ENCODE measurements around the gene TAF13. TPM values are rescaled to one million over a fixed set of nuclear protein-coding genes. Genes with fewer than 3 reads are reported as not detected.
"Not testable (repeated sequence)": the region's sequence is repeated elsewhere in the genome, so short reads cannot be mapped to it uniquely, and the experiment has no call there.

The TAF13 gene
- total RNA-seq, 4 donors from 2014 or later, result 4.0 to 33.0 (median 32.0) TPM

DNA sequence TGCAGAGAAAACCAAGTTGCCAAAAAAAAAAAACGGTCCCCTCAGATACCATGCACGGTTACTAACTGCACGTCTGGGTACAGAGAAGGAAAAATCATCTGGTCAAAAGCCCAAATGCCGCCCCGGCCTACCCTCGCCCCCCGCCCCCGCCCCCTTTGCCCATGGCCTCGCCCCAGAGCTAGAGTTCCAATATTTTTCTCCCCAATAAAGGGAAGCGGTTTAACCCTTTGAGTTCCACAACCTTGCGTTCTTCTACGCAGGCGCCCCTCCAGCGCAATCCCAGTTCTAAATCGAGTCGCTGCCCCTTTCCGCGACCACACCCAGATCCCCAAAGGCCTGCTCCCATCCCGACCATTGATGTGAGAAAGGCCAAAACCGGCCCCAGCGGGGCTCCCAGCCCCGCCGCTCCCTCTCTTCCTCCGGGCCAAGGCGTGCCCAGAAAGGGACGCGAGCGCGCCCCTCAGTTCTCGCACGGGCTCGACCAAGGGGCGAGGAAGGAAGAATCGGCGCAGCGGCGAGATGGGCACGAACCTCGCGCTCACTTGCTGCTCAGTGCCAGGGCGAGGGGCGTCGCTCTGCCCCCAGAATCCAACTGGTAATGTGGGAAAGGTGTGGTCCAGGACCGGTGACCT is 34.7 kb downstream of the TAF13 start:
- intact Hi-C loops (cut with DNase I; ENCODE audit: low total_unique reads), result loop anchor here (5.0 to 10.0 kb wide), 2 partner anchors 64 to 541 kb away; no protein-coding TSS in a partner anchor
- WGBS, 2 donors (ENCODE audit: low coverage in 1 of 2), result 0 to 4% methylated on average over 10 to 40 of the region's 44 CpGs
- no peaks in the 10 kb centered on the region for H3K36me3 ChIP-seq

DNA sequence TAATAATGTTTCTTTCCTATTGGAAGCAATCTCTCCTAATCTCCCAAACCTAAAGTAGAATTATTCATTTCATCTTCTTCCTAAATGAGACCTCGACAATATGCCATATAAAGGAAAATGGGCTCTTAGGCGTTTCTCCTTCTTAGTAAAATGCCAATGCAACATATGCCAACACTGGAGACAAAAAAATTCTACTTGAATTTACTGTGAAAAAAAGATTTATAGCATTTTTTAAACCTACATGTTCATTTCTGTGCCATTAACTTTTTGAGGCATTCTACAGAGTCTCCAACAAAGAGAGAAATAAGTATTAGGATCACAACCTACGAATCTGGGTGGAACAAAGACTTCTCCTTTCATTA is 35.2 kb downstream of the TAF13 start:
- Histone ChIP-seq H3K4me1 (peaks cover 0 to 17% (median 12%) of the 10 kb centered on the region in 4 donors), H3K36me3 (no peaks in the 10 kb centered on the region), H3K4me3 (peak overlapping the region in 3 of 4 donors; percentile 63 to 89 (median 82)), H3K27ac (peak overlapping the region; percentile 86 to 95 (median 90)), H3K9me3 (no peaks in the 10 kb centered on the region), H3K27me3 (no peaks in the 10 kb centered on the region)
- DNase-seq, result no peak
- intact Hi-C loops (cut with DNase I; ENCODE audit: low total_unique reads) (loop anchor here (5.0 to 10.0 kb wide), 2 partner anchors 64 to 542 kb away; no protein-coding TSS in a partner anchor), in situ Hi-C loops (cut with MboI; ENCODE audit: low pct_ligation_motif_present in 1 of 4, low pct_unique_long_range_greater_than_20kb in 1 of 4, low sequenced_read_pairs in 3 of 4) (no loop called here)
- 24 to 33% methylated on average over 3 of the region's 3 CpGs for WGBS, 2 donors (ENCODE audit: low coverage in 1 of 2)
- no peak for TF ChIP-seq POLR2A (IDR thresholded peaks at IDR 0.05)
- no peak for TF ChIP-seq POLR2AphosphoS5 (IDR thresholded peaks at IDR 0.05)
- TF ChIP-seq, protein P1, sequence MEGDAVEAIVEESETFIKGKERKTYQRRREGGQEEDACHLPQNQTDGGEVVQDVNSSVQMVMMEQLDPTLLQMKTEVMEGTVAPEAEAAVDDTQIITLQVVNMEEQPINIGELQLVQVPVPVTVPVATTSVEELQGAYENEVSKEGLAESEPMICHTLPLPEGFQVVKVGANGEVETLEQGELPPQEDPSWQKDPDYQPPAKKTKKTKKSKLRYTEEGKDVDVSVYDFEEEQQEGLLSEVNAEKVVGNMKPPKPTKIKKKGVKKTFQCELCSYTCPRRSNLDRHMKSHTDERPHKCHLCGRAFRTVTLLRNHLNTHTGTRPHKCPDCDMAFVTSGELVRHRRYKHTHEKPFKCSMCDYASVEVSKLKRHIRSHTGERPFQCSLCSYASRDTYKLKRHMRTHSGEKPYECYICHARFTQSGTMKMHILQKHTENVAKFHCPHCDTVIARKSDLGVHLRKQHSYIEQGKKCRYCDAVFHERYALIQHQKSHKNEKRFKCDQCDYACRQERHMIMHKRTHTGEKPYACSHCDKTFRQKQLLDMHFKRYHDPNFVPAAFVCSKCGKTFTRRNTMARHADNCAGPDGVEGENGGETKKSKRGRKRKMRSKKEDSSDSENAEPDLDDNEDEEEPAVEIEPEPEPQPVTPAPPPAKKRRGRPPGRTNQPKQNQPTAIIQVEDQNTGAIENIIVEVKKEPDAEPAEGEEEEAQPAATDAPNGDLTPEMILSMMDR (IDR thresholded peaks at IDR 0.05), result no peak
- no peak for TF ChIP-seq EP300 (IDR thresholded peaks at IDR 0.05; ENCODE audit: low read depth)

More for the DNA sequence above, 34.7 kb downstream of the TAF13 start:
- H3K4me3 ChIP-seq, result peak overlapping the region; percentile 63 to 89 (median 74)
- DNase-seq, result peak; percentile 21
- peaks cover 0 to 17% (median 12%) of the 10 kb centered on the region in 4 donors for H3K4me1 ChIP-seq
- H3K27me3 ChIP-seq, result no peaks in the 10 kb centered on the region
- in situ Hi-C loops (cut with MboI; ENCODE audit: low pct_ligation_motif_present in 1 of 4, low pct_unique_long_range_greater_than_20kb in 1 of 4, low sequenced_read_pairs in 3 of 4), result no loop called here
- peak overlapping the region; percentile 86 to 95 (median 90) for H3K27ac ChIP-seq
- H3K9me3 ChIP-seq, result no peaks in the 10 kb centered on the region
- TF ChIP-seq EP300 (IDR thresholded peaks at IDR 0.05; ENCODE audit: low read depth) (no peak), POLR2A (IDR thresholded peaks at IDR 0.05) (no peak), POLR2AphosphoS5 (IDR thresholded peaks at IDR 0.05) (no peak)
- TF ChIP-seq, protein P1 (IDR thresholded peaks at IDR 0.05), result no peak

DNA sequence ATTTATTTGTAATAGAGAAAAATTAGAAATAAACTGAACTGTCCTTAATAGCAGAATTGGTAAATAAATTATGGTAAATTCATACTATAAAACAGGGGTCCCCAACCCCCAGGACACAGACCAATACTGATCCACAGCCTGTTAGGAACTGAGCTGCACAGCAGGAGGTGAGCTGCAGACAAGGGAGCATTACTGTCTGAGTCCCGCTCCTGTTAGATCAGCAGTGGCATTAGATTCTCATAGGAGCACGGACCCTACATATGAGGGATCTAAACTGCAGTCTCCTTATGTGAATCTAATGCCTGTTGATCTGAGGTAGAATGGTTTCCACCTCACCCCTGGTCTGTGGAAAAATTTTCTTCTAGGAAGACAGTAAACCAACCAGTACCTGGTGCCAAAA is 41.4 kb downstream of the TAF13 start:
- H3K27me3 ChIP-seq, result no peaks in the 10 kb centered on the region
- 94% methylated on average over 2 of the region's 2 CpGs; no CpG with 5 or more reads in 1 of the 2 donors for WGBS, 2 donors (ENCODE audit: low coverage in 1 of 2)
- DNase-seq, result no peak
- H3K36me3 ChIP-seq, result no peaks in the 10 kb centered on the region
- no peak for TF ChIP-seq POLR2A (IDR thresholded peaks at IDR 0.05)
- TF ChIP-seq, protein P1 (IDR thresholded peaks at IDR 0.05), result no peak
- no peak for TF ChIP-seq EP300 (IDR thresholded peaks at IDR 0.05; ENCODE audit: low read depth)
- no peak overlapping the region for H3K4me3 ChIP-seq
- intact Hi-C loops (cut with DNase I; ENCODE audit: low total_unique reads) (no loop called here), in situ Hi-C loops (cut with MboI; ENCODE audit: low pct_ligation_motif_present in 1 of 4, low pct_unique_long_range_greater_than_20kb in 1 of 4, low sequenced_read_pairs in 3 of 4) (no loop called here)
- no peaks in the 10 kb centered on the region for H3K4me1 ChIP-seq
- H3K27ac ChIP-seq, result no peak overlapping the region
- H3K9me3 ChIP-seq, result no peaks in the 10 kb centered on the region

DNA sequence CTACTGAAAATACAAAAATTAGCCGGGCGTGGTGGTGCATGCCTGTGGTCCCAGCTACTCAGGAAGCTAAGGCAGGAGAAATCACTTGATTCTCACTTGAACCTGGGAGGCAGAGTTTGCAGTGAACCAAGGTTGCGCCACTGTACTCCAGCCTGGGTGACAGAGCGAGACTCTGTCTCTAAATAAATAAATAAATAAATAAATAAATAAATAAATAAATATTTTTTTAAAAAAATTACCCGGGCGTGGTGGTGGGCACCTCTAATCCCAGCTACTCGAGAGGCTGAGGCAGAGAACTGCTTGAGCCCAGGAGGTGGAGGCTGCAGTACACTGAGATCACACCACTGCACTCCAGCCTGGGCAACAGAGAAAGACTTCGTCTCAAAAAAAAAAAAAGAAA is 46.3 kb downstream of the TAF13 start:
- H3K4me1 ChIP-seq; intact Hi-C loops (cut with DNase I; ENCODE audit: low total_unique reads); H3K9me3 ChIP-seq; H3K36me3 ChIP-seq; H3K27me3 ChIP-seq; H3K4me3 ChIP-seq; DNase-seq; in situ Hi-C loops (cut with MboI; ENCODE audit: low pct_ligation_motif_present in 1 of 4, low pct_unique_long_range_greater_than_20kb in 1 of 4, low sequenced_read_pairs in 3 of 4); H3K27ac ChIP-seq: not testable (repeated sequence)
- WGBS, 2 donors (ENCODE audit: low coverage in 1 of 2), result 95 to 100% methylated on average over 4 to 8 of the region's 8 CpGs

DNA sequence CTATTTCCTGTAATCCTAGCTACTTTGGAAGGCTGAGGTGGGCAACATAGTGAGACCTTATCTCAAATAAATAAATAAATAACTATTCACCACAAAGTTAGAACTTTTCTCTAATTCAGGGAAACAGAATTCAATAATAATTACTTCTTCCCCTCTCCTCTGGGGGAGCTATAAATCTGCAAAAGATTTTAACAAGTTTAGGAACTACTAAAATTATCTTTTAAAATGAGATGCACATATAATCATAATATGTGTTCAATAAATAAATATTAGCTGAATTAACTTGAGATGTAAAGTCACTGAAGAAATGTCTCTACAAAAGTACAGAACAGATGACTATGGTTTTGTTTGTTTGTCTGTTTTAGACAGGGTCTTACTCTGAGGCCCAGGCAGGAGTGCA is 48.0 kb downstream of the TAF13 start:
- no peak overlapping the region for H3K4me3 ChIP-seq
- H3K27ac ChIP-seq, result no peak overlapping the region
- DNase-seq, result no peak
- intact Hi-C loops (cut with DNase I; ENCODE audit: low total_unique reads), result no loop called here
- H3K9me3 ChIP-seq, result no peaks in the 10 kb centered on the region
- TF ChIP-seq POLR2A (IDR thresholded peaks at IDR 0.05), result no peak
- no peak for TF ChIP-seq POLR2AphosphoS5 (IDR thresholded peaks at IDR 0.05)
- TF ChIP-seq EP300 (IDR thresholded peaks at IDR 0.05; ENCODE audit: low read depth), result no peak
- TF ChIP-seq, protein P1 (IDR thresholded peaks at IDR 0.05), result no peak
- in situ Hi-C loops (cut with MboI; ENCODE audit: low pct_ligation_motif_present in 1 of 4, low pct_unique_long_range_greater_than_20kb in 1 of 4, low sequenced_read_pairs in 3 of 4), result no loop called here
- no peaks in the 10 kb centered on the region for H3K4me1 ChIP-seq
- no peaks in the 10 kb centered on the region for H3K36me3 ChIP-seq
- no peaks in the 10 kb centered on the region for H3K27me3 ChIP-seq

All from transverse colon (tissue), 4 donors.